ENCODE data around the gene MBNL2. TPM values are rescaled to one million over a fixed set of nuclear protein-coding genes. Genes with fewer than 3 reads are reported as not detected.
"Not testable (repeated sequence)": the region's sequence is repeated elsewhere in the genome, so short reads cannot be mapped to it uniquely, and the experiment has no call there.

Gene MBNL2
- total RNA-seq, 2 donors from 2014 or later, result 31.4 to 50.1 TPM

DNA sequence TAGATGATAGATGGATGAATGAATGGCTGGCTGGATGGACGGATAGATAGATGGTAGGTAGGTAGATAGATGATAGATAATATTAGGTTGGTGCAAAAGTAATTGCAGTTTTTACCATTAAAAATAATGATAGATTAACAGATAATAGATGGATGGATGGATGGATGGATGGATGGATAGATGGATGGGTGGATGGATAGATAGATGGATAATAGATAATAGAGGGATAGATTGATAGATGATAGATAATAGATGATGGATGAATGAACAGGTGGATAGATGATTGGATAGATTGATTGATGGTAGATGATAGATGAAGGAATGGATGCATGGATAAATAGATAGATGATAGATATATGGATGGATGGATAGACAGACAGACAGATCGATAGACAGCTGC is 124.0 kb downstream of the MBNL2 start:
- no peak for ATAC-seq
- DNase-seq, result no peak

DNA sequence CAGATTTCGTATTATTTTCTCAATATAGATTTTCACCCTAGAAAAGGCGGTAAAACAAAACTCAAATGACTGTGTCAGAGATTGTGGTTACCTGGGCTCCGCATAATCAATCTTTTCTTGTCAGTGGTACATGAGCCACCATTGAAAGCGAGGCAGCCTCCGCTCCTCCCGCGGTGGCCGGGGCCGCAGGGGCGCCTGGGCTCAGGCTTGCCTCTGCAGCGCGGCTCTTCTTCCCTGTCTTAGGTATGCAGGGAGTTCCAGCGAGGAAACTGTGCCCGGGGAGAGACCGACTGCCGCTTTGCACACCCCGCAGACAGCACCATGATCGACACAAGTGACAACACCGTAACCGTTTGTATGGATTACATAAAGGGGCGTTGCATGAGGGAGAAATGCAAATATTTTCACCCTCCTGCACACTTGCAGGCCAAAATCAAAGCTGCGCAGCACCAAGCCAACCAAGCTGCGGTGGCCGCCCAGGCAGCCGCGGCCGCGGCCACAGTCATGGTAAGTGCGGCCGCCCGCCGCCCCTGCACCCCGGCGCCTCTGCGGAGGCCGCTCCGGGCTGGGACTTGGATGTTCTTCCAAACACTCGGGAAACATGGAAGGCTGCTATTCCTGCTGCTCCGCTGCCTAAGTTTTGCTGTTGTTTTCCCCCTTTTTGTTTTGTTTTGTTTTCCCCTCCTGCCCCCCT is 124.6 kb downstream of the MBNL2 start:
- ATAC-seq (no peak), DNase-seq (no peak)
- intact Hi-C loops (cut with DNase I, micrococcal nuclease), result loop anchor here in 1 of 2 donors (10.0 kb wide), 1 partner anchor 242 kb away; no protein-coding TSS in a partner anchor

More for the DNA sequence above, 124.0 kb downstream of the MBNL2 start:
- intact Hi-C loops (cut with DNase I, micrococcal nuclease), result loop anchor here in 1 of 2 donors (10.0 kb wide), 1 partner anchor 241 kb away; no protein-coding TSS in a partner anchor

GRCh38 chr13:97347255-97347932 is 125.3 kb downstream of the MBNL2 start:
- ATAC-seq (no peak), DNase-seq (no peak)
- intact Hi-C loops (cut with DNase I, micrococcal nuclease), result loop anchor here in 1 of 2 donors (10.0 kb wide), 1 partner anchor 243 kb away; no protein-coding TSS in a partner anchor

DNA sequence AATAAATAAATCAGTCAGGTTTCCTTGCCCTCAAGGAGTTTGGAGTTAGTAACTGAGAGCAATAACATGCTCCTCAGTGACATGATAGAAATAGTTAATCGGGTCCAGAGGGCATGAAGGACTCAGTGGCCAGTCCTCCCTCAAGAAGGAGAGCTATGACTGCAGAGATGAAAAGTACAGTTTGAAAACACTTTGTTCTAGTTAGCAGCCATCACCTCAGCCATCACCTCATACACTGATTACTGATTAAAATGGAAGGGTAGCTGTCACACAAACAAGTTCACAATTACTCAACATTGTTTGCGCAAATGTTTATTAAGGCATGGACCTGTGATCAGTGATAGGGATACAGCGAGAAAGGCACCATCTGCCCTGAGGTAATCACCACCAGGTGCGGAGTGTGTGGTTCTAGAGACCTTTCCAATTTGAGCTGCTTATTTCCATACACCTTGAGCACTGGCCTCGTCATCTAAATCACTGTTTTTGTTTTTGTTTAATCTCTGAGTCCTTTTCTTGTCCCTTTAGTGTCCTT is 126.5 kb downstream of the MBNL2 start:
- no peak for ATAC-seq
- DNase-seq, result no peak
- intact Hi-C loops (cut with DNase I, micrococcal nuclease), result loop anchor here in 1 of 2 donors (10.0 kb wide), 1 partner anchor 244 kb away; no protein-coding TSS in a partner anchor

DNA sequence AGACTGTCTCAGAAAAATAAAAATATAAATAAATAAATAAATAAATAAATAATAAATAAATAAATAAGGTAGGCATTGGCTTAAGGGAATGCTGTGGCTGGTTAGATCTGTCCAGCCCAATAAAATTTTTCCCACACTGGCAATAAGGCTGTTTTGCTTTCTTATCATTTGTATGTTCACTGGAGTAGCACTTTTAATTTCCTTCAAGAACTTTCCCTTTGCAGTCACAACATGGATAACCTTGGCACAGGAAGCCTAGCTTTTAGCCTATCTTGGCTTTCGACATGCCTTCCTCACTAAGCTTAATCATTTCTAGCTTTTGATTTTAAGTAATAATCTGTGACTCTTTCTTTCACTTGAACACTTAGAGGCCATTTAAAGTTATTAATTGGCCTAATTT is 129.9 kb downstream of the MBNL2 start:
- DNase-seq; intact Hi-C loops (cut with DNase I, micrococcal nuclease); ATAC-seq: not testable (repeated sequence)

- intact Hi-C loops (cut with DNase I, micrococcal nuclease), result no loop called here
- DNase-seq (no peak), ATAC-seq (no peak)
These were observed 130.7 kb downstream of the MBNL2 start for GRCh38 chr13:97352815-97353214.

DNA sequence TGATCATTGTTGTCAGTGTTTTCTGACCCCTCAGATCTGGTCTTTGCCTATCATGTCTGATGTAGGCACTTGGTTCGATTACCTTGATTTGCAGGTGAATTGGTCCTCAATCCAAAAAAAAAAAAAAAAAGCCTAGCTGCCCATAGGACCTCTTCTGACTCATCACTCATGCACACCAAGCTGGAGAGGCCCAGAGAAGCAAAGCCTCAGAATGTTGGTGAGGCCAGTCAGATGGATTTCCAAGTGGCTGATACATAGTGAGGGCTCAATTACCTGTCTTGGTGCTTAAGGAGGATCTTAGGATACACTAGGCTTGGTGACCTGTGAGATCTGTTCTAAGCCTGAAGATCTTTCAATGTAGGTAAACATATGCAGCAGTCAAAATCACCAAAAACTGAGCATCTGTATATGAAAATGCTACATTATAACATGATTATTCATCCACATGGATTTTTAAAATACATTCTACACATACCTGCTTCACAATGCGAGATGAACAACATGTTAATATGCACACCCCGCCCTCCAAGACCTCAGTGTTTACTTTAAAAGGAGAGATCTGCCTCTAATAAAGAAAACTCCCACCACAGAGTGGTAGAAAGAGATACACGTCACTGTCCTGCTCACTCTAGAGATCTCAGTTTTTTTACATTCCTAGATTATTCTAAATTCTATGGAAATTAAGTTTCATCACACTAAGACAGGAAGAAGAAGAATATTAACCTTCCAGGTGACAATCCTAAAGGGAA is 132.0 kb downstream of the MBNL2 start:
- no peak for ATAC-seq

DNA sequence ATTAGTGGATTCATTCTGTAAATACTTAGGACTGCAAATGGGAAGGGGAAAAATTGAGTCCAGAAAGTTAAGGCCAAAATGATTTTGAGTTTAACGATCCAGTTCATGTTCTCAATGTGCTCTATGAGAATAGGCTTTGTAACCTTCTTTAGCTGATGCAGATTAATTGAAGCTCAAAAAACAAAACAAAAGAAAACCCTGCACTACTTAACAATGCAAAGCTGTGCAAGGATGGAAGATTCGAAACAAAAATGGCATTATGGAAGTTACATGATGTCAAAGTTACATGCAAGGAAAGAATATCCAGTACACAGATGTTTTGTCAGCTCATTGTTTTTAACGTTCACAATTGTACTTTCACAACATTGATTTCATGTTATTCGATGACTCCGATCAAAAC is 132.7 kb downstream of the MBNL2 start:
- no peak for DNase-seq
- intact Hi-C loops (cut with DNase I, micrococcal nuclease), result no loop called here
- no peak for ATAC-seq

More for the DNA sequence above, 132.0 kb downstream of the MBNL2 start:
- DNase-seq, result no peak
- intact Hi-C loops (cut with DNase I, micrococcal nuclease), result no loop called here

DNA sequence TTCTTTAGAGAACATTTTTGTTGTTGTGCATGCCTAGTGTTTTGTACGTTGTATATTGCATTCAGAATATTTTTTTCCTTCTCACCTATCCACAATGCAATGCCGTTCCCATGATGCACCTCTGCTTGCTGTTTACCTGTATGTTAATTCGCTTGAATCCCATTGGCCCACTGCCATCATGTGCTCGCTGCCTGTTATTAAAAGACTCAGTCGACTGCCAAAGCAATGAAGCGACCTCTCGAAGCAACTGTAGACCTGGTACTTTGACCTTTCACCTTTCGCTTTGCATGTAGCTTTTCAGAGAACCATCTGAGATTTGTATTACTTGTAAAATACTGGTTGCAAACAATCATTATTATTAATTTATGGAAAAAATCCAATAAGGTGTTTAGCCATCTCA is 134.5 kb downstream of the MBNL2 start:
- intact Hi-C loops (cut with DNase I, micrococcal nuclease), result no loop called here
- DNase-seq (no peak), ATAC-seq (no peak)

DNA sequence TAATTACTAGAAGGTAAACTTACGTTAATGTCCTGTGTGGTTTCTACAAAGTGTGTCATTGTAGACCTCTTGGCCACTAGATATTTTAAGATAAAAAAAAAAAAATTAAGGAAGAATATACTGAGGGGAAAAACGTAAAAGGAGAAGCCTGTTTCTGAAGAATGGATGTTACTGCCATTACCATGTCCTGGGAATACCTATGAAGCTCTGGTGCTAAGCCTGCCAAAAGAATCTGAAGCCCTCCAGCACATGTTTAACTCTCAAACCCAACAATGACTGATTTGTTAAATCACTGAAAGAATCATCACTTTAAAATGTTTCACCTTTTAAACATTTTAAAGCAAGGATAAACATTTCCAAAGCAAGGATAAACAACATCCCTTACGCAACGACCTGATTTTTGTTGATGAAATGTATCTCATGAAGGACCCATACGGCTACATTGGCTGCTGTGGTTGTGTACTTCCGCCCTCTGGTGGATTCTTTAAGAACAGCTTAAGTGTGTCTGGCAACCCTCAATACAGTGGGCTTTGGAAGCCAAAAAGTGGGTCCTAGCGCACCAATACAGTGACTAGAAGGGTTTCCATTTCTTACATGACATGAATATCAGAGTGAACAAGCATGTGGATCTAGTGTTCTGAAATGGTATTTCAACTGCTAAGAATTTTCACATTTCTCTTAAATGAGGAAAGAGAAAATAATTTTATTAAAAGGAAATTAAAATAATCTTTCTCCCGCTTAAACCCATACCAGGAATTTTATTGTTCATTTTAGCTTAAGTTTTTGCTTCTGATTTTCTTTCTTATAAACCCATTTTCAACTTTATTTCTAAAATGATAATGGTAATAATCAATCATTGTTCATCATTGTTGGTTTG is 137.3 kb downstream of the MBNL2 start:
- intact Hi-C loops (cut with DNase I, micrococcal nuclease), result loop anchor here in 1 of 2 donors (5.0 to 10.0 kb wide), 2 partner anchors 247 to 335 kb away; no protein-coding TSS in a partner anchor
- DNase-seq (no peak), ATAC-seq (peak; percentile 84)

DNA sequence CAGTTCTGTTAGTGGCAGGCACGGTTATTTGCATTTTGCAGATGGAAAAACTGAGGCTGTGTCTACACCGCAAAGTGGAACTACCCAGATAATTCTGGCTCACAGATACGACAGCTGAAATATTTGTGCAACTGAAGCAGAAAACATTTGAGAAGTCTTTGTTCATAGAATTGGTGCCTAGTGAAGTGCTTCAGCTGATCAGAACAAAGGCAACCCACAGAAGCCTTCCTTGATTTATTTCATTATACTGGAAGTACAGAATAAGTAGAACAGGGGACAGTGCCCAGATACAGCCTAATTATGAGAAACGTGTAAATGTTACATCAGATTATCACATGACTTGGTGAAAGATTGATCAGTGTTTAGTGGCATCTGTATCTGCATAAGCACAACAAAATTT is 138.5 kb downstream of the MBNL2 start:
- intact Hi-C loops (cut with DNase I, micrococcal nuclease), result loop anchor here in 1 of 2 donors (5.0 to 10.0 kb wide), 2 partner anchors 248 to 336 kb away; no protein-coding TSS in a partner anchor
- DNase-seq (no peak), ATAC-seq (no peak)

GRCh38 chr13:97364031-97364430 is 141.9 kb downstream of the MBNL2 start:
- ATAC-seq (no peak), DNase-seq (no peak)
- intact Hi-C loops (cut with DNase I, micrococcal nuclease), result loop anchor here in 1 of 2 donors (5.0 to 10.0 kb wide), 2 partner anchors 252 to 339 kb away; no protein-coding TSS in a partner anchor

- DNase-seq (no peak), ATAC-seq (no peak)
- intact Hi-C loops (cut with DNase I, micrococcal nuclease), result loop anchor here in 1 of 2 donors (5.0 to 10.0 kb wide), 2 partner anchors 253 to 340 kb away; no protein-coding TSS in a partner anchor
These were observed 142.7 kb downstream of the MBNL2 start for GRCh38 chr13:97364827-97365226.

- no peak for DNase-seq
- intact Hi-C loops (cut with DNase I, micrococcal nuclease), result loop anchor here in 1 of 2 donors (10.0 kb wide), 1 partner anchor 341 kb away; no protein-coding TSS in a partner anchor
- ATAC-seq, result no peak
These were observed 144.1 kb downstream of the MBNL2 start for GRCh38 chr13:97366172-97366688.

- no peak for ATAC-seq
- intact Hi-C loops (cut with DNase I, micrococcal nuclease), result loop anchor here in 1 of 2 donors (10.0 kb wide), 1 partner anchor 342 kb away; no protein-coding TSS in a partner anchor
- no peak for DNase-seq
These were observed 145.1 kb downstream of the MBNL2 start for GRCh38 chr13:97367016-97367822.

GRCh38 chr13:97369261-97369893 is 147.2 kb downstream of the MBNL2 start:
- intact Hi-C loops (cut with DNase I, micrococcal nuclease), result loop anchor here in 1 of 2 donors (10.0 kb wide), 1 partner anchor 345 kb away; no protein-coding TSS in a partner anchor
- DNase-seq, result no peak
- no peak for ATAC-seq
